CD4-positive, alpha-beta T cell (primary cell): ENCODE data around the gene CUL4B. TPM values are rescaled to one million over a fixed set of nuclear protein-coding genes. Genes with fewer than 3 reads are reported as not detected.

ENCODE experiments used
- ATAC-seq: fragments of 200-7000 bp; cut with Tn5 transposase; one replicate; pipeline ENCODE4 v1.10.0; 2022; ENCODE audit warnings: mild to moderate bottlenecking; ENCODE audit not compliant: poor library complexity
- CTCF ChIA-PET: fragments of 350-600 bp; sonication (Branson Sonifier 250); formaldehyde crosslinking; loops from one replicate; lab custom pipeline; 2021; ENCODE audit warnings: antibody characterized with exemption, inconsistent platforms; lab: Charles Lee
- POLR2A ChIA-PET: fragments of 350-600 bp; sonication (Branson Sonifier 250); formaldehyde crosslinking; loops from one replicate; lab custom pipeline; 2021; ENCODE audit warnings: antibody characterized with exemption, inconsistent platforms; lab: Charles Lee
- DNase-seq, 14 experiments: peaks; one replicate each; pipeline ENCODE4 v3.0.0-alpha.2; 2013 to 2020; ENCODE audit warnings: mixed read lengths in 2 of 14
- H3K27ac ChIP-seq, 2 donors: one replicate each; pipeline versions ENCODE4 v1.5.1 to v1.7.0; 2013; ENCODE audit warnings: low read length in 2 of 2, low read depth in 1 of 2, mild to moderate bottlenecking in 1 of 2
- H3K27me3 ChIP-seq, 2 experiments: 1 replicate in 1 of 2; 2 replicates in 1 of 2; pipeline versions ENCODE4 v1.6.1 to v1.7.0; 2013; ENCODE audit warnings: low read length in 2 of 2, control low read depth in 1 of 2, mild to moderate bottlenecking in 1 of 2, moderate library complexity in 1 of 2; ENCODE audit not compliant: insufficient read depth in 2 of 2, control insufficient read depth in 1 of 2
- H3K36me3 ChIP-seq: one replicate; pipeline ENCODE4 v1.6.1; 2013; ENCODE audit warnings: low read length, control low read depth; ENCODE audit not compliant: insufficient read depth
- H3K4me1 ChIP-seq: one replicate; pipeline ENCODE4 v1.6.1; 2013; ENCODE audit warnings: low read length, control low read depth; ENCODE audit not compliant: insufficient read depth
- H3K4me3 ChIP-seq: one replicate; pipeline ENCODE4 v1.5.1; 2013; ENCODE audit warnings: mild to moderate bottlenecking, low read length, moderate library complexity
- H3K9me3 ChIP-seq, 2 experiments: 1 replicate in 1 of 2; 2 replicates in 1 of 2; pipeline versions ENCODE4 v1.6.1 to v1.7.0; 2013; ENCODE audit warnings: low read length in 2 of 2, mild to moderate bottlenecking in 2 of 2, control low read depth in 1 of 2, moderate library complexity in 1 of 2; ENCODE audit not compliant: control insufficient read depth in 1 of 2, insufficient read depth in 1 of 2
- H3K27ac Mint-ChIP-seq: one replicate; pipeline ENCODE4 v1.8.0; 2020; ENCODE audit warnings: mixed read lengths
- H3K27me3 Mint-ChIP-seq: one replicate; pipeline ENCODE4 v1.8.0; 2021; ENCODE audit warnings: mixed read lengths
- H3K36me3 Mint-ChIP-seq: one replicate; pipeline ENCODE4 v1.8.0; 2021; ENCODE audit warnings: low read depth, mixed read lengths
- H3K4me1 Mint-ChIP-seq: one replicate; pipeline ENCODE4 v1.8.0; 2021; ENCODE audit warnings: low read depth, mixed read lengths
- H3K4me3 Mint-ChIP-seq: one replicate; pipeline ENCODE4 v1.8.0; 2020; ENCODE audit warnings: mild to moderate bottlenecking, mixed read lengths
- H3K9me3 Mint-ChIP-seq: one replicate; pipeline ENCODE4 v1.8.0; 2020; ENCODE audit warnings: mixed read lengths
- CTCF ChIP-seq: fragments of 200-600 bp; IDR thresholded peaks from one replicate; pipeline ENCODE4 v1.8.0; 2022; ENCODE audit warnings: antibody characterized with exemption, mild to moderate bottlenecking
- intact Hi-C, 2 experiments: fragments of 100-400 bp; cut with DNase I in 1 of 2; cut with micrococcal nuclease in 1 of 2; formaldehyde crosslinking; loops; one replicate each; pipeline versions ENCODE4 v1.15.1 to v1.9.0; 2023 to 2025; cut with DNase I, micrococcal nuclease
- total RNA-seq, 174 experiments: library from RNA in 2 of 174; stranded (reverse) in 2 of 174; gene quantifications; one replicate each; pipeline ENCODE4 v1.2.3 and lab custom pipeline; 2021 to 2026

The CUL4B gene
- total RNA-seq, 2 experiments from 2014 or later: 32.1 to 34.1 TPM

GRCh38 chrX:120561634-120562568 is 1.1 kb upstream of the CUL4B start:
- H3K27ac Mint-ChIP-seq: peak overlapping the region; percentile 90
- ATAC-seq (no peak), DNase-seq (peak in 1 of 14 experiments; percentile 1)
- Histone ChIP-seq H3K27me3 (no peaks in the 10 kb centered on the region), H3K9me3 (no peaks in the 10 kb centered on the region), H3K4me3 (peak overlapping the region; percentile 84), H3K36me3 (peaks cover 8% of the 10 kb centered on the region), H3K4me1 (peaks cover 6% of the 10 kb centered on the region), H3K27ac (peak overlapping the region; percentile 95 to 97)
- peak overlapping the region; percentile 97 for H3K4me3 Mint-ChIP-seq
- H3K36me3 Mint-ChIP-seq: peaks cover 31% of the 10 kb centered on the region
- no peak for TF ChIP-seq CTCF
- no peaks in the 10 kb centered on the region for H3K27me3 Mint-ChIP-seq
- no peaks in the 10 kb centered on the region for H3K9me3 Mint-ChIP-seq
- CTCF ChIA-PET: interaction anchor here (0.7 to 2.0 kb wide), 4 partner anchors 12 to 76 kb away, joined by 3 to 6 read pairs (median 4); partner anchors contain the start of gene MCTS1
- H3K4me1 Mint-ChIP-seq: peaks cover 28% of the 10 kb centered on the region
- POLR2A ChIA-PET: interaction anchor here (0.8 to 5.9 kb wide), 21 partner anchors 9 to 1094 kb away, joined by 3 to 199 read pairs (median 5); partner anchors contain the start of genes C1GALT1C1, MCTS1, RPL39 and SLC25A5
- intact Hi-C loops: loop anchor here (1.0 to 5.0 kb wide), 5 partner anchors 41 to 68 kb away; partner anchors contain the start of genes C1GALT1C1 (in 1 of the 2) and MCTS1 (in 1 of the 2)

- Mint-ChIP-seq H3K4me1 (peaks cover 34% of the 10 kb centered on the region), H3K9me3 (no peaks in the 10 kb centered on the region), H3K4me3 (peak overlapping the region; percentile 97), H3K27ac (peak overlapping the region; percentile 90), H3K27me3 (no peaks in the 10 kb centered on the region), H3K36me3 (peaks cover 37% of the 10 kb centered on the region)
- ATAC-seq (peak; percentile 21), DNase-seq (peak; percentile 6 to 59 (median 20))
- Histone ChIP-seq H3K9me3 (no peaks in the 10 kb centered on the region), H3K27ac (peak overlapping the region; percentile 95 to 97), H3K27me3 (no peaks in the 10 kb centered on the region), H3K4me1 (peaks cover 12% of the 10 kb centered on the region), H3K4me3 (peak overlapping the region; percentile 84), H3K36me3 (peaks cover 13% of the 10 kb centered on the region)
- ChIA-PET POLR2A (interaction anchor here (0.6 to 5.9 kb wide), 32 partner anchors 8 to 769 kb away, joined by 3 to 199 read pairs (median 4); partner anchors contain the start of genes C1GALT1C1, MCTS1, RPL39 and ZBTB33), CTCF (interaction anchor here (1.0 to 2.0 kb wide), 2 partner anchors 15 to 74 kb away, joined by 3 to 6 read pairs; no protein-coding TSS in a partner anchor)
- intact Hi-C loops: loop anchor here (2.0 to 5.0 kb wide), 2 partner anchors 63 to 68 kb away; no protein-coding TSS in a partner anchor
- TF ChIP-seq CTCF: no peak
Observed at GRCh38 chrX:120560405-120560841, 339 bp downstream of the CUL4B start.

- ATAC-seq: no peak
- CTCF ChIA-PET: interaction anchor here (1.0 kb wide), 1 partner anchor 14 kb away, joined by 3 read pairs; no protein-coding TSS in a partner anchor
- H3K4me3 Mint-ChIP-seq: peak overlapping the region; percentile 97
Observed at GRCh38 chrX:120559804-120560203, 958 bp downstream of the CUL4B start.

More at GRCh38 chrX:120559804-120560203, 958 bp downstream of the CUL4B start:
- Histone ChIP-seq H3K36me3 (peaks cover 13% of the 10 kb centered on the region), H3K4me3 (peak overlapping the region; percentile 84), H3K9me3 (no peaks in the 10 kb centered on the region), H3K4me1 (peaks cover 13% of the 10 kb centered on the region), H3K27me3 (no peaks in the 10 kb centered on the region), H3K27ac (peak overlapping the region; percentile 95 to 97)
- Mint-ChIP-seq H3K9me3 (no peaks in the 10 kb centered on the region), H3K27me3 (no peaks in the 10 kb centered on the region), H3K36me3 (peaks cover 42% of the 10 kb centered on the region), H3K4me1 (peaks cover 37% of the 10 kb centered on the region), H3K27ac (peak overlapping the region; percentile 90)
- no peak for TF ChIP-seq CTCF
- DNase-seq: peak in 4 of 14 experiments; percentile 10 to 29 (median 21)
- POLR2A ChIA-PET: interaction anchor here (0.7 to 5.9 kb wide), 14 partner anchors 10 to 617 kb away, joined by 3 to 199 read pairs (median 5); partner anchors contain the start of genes C1GALT1C1, MCTS1 and ZBTB33
- intact Hi-C loops: loop anchor here (2.0 to 5.0 kb wide), 2 partner anchors 63 to 69 kb away; no protein-coding TSS in a partner anchor
